SW 1271 (cell line): ENCODE results near the gene MAPK1.
"Not testable (repeated sequence)": the region's sequence is repeated elsewhere in the genome, so short reads cannot be mapped to it uniquely, and the experiment has no call there.

Experiments used
- DNase-seq, 2 experiments: peaks; one replicate each; lab custom pipeline; 2025; lab: John Stamatoyannopoulos, UW

MAPK1 gene

DNA sequence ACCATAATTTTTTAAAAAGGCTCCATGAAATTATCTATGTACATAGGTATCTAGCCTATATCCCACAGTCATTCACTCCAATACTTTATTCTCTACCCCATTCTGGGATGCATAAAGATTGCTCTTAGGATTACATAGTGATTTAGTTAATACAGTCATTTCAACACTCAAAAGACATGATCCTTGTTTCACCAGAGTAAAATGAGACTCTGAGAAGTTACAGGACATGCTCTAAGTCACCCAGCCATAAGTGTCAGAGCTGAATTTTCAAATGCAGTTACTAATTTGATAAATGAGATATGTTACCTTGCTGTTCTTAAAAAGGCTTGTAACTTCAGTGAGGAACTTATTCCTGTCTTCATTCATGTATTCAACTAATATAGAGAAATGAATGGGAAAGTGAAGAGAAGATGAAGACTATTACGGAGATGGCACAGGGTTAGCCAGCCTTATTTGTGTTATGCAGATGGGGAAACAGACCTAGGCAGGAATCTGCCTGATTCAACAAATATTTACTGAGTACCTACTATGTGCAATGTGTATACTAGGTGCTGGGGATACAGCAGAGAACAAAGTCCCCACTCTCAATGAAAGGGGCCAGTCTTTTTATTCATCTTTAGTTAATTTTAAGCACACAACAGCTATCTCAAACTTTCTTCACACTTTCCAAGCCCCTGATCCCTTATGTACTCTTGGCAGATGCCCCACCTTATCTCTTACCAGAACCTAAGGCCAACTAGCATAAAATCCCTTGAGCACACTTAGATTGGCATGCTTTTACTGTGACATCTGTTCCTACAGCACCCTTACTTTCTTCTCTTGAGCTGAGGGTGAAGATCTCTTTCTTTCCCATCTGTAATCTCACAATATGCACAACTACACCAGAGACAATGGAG is 21.6 kb downstream of the MAPK1 start:
- DNase-seq, result no peak

DNA sequence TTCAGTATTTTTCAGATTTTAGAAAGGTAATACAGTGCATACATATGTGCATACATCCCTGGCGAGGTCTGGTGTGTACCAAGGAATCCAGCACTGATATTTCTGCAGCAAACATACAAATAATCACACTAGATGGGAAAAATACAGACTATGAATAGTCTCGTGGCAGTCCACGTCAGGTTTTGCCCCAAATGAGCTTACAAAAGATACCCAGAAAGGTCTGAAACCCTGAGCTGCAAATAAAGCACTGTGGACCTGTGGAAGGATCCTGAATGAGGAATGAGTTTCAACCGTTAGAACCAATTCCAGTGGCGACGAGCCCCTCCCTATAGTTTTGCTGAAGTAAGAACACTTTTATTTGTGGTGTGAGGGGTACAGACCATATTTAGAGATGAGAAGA is 24.5 kb downstream of the MAPK1 start:
- DNase-seq, result no peak

DNA sequence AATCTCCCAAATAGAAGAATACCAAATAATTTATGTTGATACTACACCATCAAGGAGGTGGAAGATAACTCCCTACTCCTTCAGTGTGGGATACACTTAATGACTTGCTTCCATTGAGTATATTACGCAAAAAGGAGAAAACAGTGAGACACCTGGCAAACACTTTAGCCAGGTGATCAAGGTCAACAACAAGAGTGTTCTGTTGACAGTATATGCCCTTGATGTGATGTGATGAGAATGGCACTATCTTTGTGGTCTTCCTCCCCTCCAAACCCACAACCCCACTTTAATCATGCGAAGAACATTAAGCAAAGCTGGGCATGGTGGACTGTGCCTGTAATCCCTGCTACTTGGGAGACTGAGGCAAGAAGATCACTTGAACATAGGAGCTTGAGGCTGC is 26.0 kb downstream of the MAPK1 start:
- no peak for DNase-seq

DNA sequence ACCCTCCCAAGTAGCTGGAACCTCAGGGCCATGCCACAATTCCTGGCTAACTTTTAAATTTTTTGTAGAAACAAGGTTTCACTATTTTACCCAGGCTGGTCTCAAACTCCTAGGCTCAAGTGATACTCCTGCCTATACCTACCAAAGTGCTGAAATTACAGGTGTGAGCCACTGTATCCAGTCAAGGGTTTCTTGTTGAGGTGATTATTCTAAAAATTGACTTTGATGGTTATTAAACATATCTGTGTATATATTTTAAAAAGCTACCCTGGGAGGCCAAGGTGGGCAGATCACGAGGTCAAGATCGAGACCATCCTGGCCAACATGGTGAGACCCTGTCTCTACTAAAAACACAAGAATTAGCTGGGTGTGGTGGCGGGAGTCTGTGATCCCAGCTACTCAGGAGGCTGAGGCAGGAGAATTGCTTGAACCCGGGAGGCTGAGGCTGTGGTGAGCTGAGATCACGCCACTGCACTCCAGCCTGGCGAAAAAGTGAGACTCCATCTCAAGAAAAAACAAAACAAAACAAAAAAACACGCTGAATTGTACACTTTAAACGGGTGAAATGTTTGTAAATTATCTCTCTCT is 27.1 kb downstream of the MAPK1 start:
- DNase-seq, result no peak

DNA sequence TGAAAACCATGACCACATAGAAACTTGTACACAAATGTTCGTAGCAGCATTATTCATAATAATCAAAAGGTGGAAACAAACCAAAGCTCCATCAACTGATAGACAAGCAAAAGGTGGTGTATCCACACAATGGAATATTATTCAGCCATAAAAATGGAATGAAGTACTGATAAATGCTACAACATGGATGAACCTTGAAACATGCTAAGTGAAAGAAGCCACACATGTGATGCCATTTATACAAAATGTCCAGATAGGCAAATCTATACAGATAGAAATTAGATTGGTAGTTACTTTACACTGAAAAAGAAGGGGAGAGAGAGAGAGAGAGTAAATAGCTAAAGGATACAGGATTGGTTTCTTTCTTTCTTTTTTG is 27.7 kb downstream of the MAPK1 start:
- no peak for DNase-seq

DNA sequence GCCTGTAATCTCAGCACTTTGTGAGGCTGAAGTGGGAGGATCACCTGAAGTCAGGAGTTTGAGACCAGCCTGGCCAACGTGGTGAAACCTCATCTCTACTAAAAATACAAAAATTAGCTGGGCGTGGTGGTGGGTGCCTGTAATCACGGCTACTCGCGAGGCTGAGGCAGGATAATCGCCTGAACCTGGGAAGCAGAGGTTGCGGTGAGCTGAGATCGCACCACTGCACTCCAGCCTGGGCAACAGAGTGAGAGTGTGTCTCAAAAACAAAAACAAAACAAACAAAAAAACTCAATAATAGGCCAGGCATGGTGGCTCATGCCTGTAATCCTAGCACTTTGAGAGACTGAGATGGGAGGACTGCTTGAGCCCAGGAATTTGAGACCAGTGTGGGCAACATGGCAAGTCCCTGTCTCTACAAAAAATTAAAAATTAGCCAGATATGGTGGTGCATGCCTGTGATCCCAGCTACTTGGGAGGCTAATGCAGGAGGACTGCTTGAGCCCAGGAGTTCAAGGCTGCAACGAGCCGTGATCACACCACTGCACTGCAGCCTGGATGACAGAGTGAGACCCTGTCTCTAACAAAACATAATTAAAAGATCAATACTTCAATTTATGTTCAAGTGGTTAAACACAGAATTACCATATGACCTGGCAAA is 28.2 kb downstream of the MAPK1 start:
- DNase-seq, result not testable (repeated sequence)

DNA sequence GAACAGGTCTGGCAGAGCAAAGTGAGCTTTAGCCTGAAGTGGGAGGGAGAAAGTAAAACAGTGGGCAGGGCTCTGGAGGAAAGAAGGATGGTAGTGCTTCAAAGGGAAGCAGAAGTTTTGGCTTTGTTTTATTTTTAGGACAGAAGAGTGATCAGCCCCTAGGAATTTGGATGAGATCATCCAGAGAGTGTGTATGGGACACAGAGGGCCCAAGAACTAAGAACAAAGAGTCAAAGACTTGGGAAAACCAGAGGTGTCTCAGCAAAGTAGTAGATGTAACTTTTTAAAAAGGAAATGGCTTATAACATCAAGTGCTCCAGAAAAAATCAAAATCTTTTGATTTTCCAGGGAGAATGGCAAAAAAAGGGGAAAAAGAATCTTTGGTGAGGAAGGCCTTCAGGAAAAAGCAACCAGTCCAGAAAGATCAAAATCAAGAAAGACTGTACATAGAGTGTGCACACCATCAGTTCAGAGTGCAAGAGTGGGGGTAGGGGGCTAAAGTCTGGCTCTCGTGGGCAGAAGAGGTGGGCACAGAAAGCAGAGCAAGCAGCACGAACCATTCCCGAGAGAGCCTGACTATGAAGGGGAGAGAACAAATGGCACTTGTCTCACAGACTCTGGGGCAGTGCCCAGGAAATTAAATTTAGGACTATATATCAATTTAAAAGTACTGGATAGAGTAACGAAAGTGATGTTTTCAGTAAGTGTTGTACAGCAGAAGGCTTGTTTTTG is 30.0 kb downstream of the MAPK1 start:
- DNase-seq, result peak in 1 of 2 experiments; percentile 31

DNA sequence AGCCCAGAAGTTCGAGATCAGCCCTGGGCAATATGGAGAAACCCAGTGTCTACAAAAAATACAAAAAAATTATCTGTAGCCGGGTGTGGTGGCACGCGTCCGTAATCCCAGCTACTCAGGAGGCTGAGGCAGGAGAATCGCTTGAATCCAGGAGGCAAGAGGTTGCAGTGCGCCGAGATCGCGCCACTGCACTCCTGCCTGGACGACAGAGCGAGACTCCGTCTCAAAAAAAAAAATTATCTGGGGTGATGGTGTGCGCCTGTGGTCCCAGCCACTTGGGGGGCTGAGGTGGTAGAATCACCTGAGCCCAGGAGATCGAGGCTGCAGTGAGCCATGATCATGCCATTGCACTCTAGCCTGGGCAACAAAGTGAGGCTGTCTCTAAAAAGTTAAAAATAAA is 31.0 kb downstream of the MAPK1 start:
- not testable (repeated sequence) for DNase-seq

DNA sequence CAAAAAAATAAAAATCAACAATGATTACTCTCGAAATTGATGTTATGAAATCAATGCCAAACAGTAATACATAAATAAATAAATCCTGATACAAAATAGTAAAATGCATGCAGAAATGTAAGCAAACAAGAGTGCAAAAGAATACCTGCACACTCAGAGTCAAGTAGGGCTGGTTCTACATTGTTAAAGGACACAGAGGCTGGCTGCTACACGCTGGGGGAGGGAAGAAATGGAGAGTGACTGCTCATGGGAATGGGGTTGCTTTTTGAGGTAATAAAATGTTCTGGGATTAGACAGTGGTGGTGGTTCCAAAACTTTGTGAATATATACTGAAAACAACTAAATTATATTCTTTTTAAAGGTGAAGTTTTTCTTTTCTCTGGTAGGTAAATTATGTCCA is 32.1 kb downstream of the MAPK1 start:
- no peak for DNase-seq

DNA sequence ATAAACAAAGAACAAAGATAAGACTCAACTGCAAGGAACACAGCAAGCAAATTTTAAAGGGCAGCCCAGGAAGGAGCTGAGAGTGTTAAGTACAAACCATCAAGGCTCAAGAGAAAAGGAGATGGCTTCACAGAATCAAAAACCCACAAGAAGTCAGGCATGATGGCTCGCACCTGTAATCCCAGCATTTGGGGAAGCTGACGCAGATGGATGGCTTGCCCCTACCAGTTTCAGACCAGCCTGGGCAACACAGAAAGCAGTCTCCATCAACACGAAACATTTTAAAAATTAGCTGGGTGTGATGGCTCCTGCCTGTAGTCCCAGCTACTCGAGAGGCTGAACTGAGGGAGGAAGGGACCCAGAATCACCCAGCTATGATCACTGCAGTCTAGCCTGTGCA is 32.6 kb downstream of the MAPK1 start:
- no peak for DNase-seq

DNA sequence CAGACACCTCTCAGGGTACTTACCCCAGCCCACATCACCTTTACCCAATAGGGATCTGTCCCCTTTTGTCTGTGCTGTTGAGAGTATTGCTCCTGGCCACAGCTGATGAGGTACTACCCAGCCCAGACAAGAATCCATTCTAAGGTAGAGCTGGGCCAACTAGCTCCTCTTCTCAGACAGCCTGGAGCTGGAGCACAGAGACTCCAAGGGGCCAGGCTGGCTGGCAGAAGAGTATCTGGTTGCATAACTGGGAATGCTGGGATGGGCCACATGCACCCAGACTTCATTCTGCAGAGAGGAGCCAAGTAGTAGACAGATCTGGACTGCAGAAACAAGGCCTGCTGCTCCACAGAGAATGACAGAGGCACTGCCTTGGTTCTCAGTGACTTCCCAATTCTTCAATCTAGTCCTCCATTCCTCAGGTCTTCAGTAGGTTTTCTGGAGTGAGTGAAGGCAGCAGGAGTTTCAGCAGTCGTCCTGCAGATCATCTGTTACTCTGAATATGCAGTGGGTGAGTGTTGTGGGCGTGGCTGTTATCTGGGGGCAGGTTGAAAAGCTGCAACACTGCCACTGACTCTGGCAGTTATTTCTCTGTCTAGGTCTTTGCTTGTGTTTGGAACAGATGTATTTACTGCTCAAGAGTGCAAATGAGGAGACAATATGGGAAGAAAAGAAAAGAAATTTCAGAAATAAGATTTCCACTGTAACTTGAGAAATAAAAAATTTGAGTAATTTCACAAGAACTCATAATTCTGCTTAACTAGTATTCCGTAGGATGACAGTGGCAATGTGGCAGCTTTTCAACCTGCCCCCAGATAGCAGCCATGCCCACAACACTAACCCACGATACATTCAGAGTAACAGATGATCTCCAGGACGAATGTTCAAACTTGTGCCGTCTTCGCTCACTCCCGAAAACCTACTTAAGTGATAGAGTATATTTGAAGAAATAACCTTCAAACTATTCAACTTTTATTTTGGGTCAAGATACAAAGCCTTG is 34.9 kb downstream of the MAPK1 start:
- no peak for DNase-seq

DNA sequence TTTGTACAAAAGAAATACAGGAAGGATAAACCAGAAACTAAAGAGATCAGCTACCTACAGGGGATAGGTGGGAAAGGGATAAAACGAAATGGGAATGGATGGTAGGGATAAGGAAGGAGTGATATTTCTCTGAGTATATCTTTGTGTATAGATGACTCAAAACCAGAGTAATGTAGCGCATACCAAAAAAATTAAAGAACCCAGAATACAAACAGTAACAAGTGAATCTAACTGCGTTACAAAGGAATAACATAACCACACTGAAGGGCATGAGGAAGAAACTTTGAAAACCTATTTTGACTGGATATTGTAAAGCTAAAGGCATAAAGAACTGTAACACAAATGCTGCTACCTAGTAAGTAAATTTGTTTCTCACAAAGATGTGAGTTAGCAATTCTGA is 37.9 kb downstream of the MAPK1 start:
- no peak for DNase-seq

DNA sequence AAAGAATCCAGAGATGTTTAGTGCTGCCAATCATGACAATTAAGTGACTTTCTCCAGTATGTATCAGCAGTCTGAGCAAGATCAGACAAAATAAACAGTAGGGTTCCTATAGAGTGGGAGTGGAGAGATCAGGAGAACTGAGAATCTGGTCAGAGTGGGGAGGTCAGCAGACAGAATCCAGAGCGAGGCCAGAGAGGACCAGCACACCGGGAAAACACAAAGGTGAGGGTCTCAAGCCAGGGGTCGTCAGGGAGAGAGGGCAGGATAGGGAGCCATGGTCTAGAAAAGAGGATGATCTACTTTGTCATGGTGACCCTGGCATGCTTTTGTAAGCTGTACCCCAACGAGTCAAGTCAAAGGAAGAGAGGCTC is 39.2 kb downstream of the MAPK1 start:
- DNase-seq, result no peak

DNA sequence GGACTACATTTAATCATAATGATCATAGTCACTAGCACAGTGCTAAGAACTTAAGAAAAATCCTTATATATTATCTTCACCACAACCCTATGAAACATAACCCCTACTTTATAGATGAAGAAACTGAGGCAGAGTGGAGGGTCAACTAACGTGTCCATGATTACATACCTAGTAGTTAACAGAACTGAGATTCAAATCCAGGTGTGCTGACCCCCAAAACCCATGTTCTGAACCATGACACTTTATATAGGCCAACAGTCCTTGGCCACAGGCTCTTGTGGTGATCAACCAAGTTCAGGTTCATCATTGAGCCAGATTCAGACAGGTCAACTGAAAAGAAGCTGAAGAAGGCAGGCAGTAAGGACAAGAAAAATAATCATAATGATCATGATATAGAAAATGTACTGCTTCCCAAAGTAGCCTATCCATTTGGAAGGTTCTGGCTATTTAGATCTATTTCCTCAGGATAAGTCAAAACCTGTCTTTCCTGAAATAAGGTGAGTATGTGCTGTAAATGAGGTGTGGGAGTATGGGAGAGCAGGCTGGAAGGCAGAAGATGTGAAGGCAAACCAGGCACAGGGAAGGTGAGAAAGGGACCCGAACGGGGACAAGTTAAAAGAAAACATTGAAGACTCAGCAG is 39.7 kb downstream of the MAPK1 start:
- DNase-seq, result no peak

DNA sequence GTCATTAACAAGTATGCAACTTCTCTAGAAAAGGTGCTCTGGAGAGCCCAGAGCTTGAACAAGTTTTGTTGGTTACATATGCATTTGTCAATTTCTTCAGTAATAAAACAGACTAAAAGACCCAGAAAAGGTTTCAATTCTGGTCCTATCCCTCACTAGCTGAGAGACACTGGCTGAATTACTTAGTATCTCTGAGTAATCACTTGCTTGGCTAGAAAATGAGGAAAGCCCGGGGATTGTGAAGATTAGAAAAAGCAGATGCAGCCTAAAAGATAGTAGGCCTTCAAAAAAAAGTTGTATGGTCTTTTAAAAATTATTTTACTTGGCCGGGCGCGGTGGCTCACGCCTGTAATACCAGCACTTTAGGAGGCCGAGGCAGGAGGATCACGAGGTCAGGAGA is 41.2 kb downstream of the MAPK1 start:
- DNase-seq, result no peak

DNA sequence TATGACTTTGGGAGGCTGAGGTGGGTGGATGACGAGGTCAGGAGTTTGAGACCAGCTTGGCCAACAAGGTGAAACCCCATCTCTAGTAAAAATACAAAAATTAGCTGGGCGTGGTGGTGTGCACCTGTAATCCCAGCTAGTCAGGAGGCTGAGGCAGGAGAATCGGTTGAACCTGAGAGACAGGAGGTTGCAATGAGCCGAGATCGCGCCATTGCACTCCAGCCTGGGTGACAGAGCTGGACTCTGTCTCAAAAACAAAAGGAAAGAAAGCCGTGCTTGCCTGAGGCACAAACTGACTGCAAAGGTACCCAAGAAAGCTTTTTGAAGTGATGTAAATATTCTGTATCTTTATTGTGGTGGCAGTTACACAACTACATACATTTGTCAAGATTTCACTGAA is 42.5 kb downstream of the MAPK1 start:
- DNase-seq, result not testable (repeated sequence)

DNA sequence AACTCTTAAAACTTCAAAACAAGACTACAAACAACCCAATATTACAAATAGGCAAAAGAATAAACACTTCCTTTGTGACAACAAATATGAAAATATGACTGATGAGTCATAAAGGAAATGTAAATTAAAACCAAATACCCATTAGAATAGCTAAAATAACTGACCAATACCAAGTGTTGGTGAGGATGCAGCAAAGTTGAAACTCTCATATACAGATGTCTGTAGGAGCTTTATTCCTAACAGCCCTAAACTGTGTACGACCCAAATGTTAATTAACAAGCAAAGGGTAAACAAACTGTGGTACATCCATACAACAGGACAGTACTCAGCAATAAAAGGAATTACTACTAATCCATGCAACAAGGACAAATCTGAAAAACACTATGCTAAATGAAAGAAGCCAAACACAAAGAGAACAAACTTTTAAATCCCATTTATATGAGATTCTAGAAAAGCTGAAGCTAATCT is 43.0 kb downstream of the MAPK1 start:
- no peak for DNase-seq

DNA sequence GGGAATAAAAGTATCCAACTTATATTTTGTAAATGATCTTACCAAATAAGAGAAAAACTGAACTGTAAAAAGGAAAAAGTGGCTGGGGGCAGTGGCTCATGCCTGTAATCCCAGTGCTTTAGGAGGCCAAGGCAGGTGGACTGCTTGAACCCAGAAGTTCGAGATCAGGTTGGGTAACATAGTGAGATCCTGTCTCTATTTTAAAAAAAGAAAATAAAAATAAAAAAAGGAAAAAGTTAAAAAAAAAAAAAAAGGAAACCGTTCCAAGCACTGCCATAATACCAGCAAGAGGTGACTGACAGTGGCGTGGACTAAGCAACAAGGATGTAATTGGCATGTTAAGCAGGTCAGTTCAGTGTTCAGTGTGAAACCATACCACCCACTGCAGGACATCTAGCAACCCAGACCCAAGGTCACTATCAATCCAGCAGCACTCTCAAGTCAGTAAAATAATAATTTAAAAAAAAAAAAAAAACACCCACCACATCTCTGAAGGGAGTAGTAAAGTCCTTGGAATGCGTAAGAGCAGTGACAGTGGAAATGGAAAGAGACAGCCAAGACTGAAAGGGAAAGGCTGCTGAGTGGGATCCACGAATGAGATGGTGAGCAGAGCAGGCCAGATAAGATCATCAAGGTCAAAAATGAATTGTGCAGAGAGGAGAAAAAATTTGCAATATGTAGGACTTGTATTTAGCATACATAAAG is 43.6 kb downstream of the MAPK1 start:
- no peak for DNase-seq

DNA sequence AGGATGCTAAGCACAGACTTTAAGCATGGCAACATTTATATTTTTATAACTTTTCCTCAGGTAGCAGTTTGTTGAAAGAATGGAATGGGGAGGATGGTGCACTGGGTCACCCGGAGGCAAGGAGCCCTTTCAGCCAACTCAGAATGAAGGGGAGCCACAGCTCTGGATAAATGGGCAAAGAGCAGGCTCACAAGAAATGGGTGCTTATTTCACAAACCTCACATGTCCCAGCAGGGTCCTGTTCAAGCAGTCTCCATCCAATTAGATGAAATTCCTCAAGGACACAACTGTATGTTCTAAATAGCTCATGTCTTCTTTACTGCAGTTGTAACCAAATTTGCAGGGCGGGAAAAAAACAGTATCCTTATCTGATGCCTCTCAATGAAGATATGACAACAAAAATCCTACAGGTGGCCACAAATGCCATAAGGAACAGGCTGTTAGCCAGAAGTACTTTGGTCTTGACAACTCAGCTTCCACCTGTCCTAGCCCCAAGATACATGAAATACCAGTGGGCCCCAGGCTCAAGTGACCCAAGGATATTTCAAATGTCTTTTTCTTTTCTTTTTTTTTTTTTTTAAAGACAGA is 48.2 kb downstream of the MAPK1 start:
- DNase-seq, result no peak
